ENCODE results near the gene HDAC8.
"Not testable (repeated sequence)": the region's sequence is repeated elsewhere in the genome, so short reads cannot be mapped to it uniquely, and the experiment has no call there.

Gene HDAC8

GRCh38 chrX:72351606-72352334, 220.9 kb downstream of the HDAC8 start:
- no peaks in the 10 kb centered on the region for H3K27me3 Mint-ChIP-seq
- H3K27ac Mint-ChIP-seq (ENCODE audit: low read depth), result no peak overlapping the region
- no peak overlapping the region for H3K4me3 Mint-ChIP-seq
- H3K36me3 Mint-ChIP-seq (ENCODE audit: insufficient read depth), result peaks cover 6% of the 10 kb centered on the region
- no peak for ATAC-seq (replicated peaks; ENCODE audit: extremely low read depth, poor library complexity, severe bottlenecking)
- no peaks in the 10 kb centered on the region for H3K4me1 Mint-ChIP-seq
- no peak for DNase-seq (ENCODE audit: low spot score in 2 of 2)
- H3K9me3 Mint-ChIP-seq, result no peaks in the 10 kb centered on the region

- Mint-ChIP-seq H3K9me3 (no peaks in the 10 kb centered on the region), H3K4me3 (no peak overlapping the region), H3K27me3 (no peaks in the 10 kb centered on the region), H3K4me1 (no peaks in the 10 kb centered on the region), H3K36me3 (ENCODE audit: insufficient read depth) (peaks cover 6% of the 10 kb centered on the region), H3K27ac (ENCODE audit: low read depth) (no peak overlapping the region)
- DNase-seq (ENCODE audit: low spot score in 2 of 2) (no peak), ATAC-seq (replicated peaks; ENCODE audit: extremely low read depth, poor library complexity, severe bottlenecking) (no peak)
These were observed 223.5 kb downstream of the HDAC8 start for GRCh38 chrX:72349190-72349589.

- Mint-ChIP-seq H3K9me3 (no peaks in the 10 kb centered on the region), H3K4me1 (no peaks in the 10 kb centered on the region), H3K36me3 (ENCODE audit: insufficient read depth) (peaks cover 6% of the 10 kb centered on the region), H3K27ac (ENCODE audit: low read depth) (no peak overlapping the region), H3K4me3 (no peak overlapping the region), H3K27me3 (no peaks in the 10 kb centered on the region)
- no peak for DNase-seq (ENCODE audit: low spot score in 2 of 2)
- no peak for ATAC-seq (replicated peaks; ENCODE audit: extremely low read depth, poor library complexity, severe bottlenecking)
These were observed 224.2 kb downstream of the HDAC8 start for GRCh38 chrX:72348247-72348979.

- Mint-ChIP-seq H3K27me3 (no peaks in the 10 kb centered on the region), H3K9me3 (no peaks in the 10 kb centered on the region), H3K36me3 (ENCODE audit: insufficient read depth) (peaks cover 6% of the 10 kb centered on the region), H3K4me1 (no peaks in the 10 kb centered on the region), H3K27ac (ENCODE audit: low read depth) (no peak overlapping the region), H3K4me3 (no peak overlapping the region)
- DNase-seq (ENCODE audit: low spot score in 2 of 2), result no peak
- no peak for ATAC-seq (replicated peaks; ENCODE audit: extremely low read depth, poor library complexity, severe bottlenecking)
These were observed 225.3 kb downstream of the HDAC8 start for GRCh38 chrX:72347366-72347765.

GRCh38 chrX:72346302-72346949, 226.2 kb downstream of the HDAC8 start:
- H3K9me3 Mint-ChIP-seq, result no peaks in the 10 kb centered on the region
- no peak overlapping the region for H3K27ac Mint-ChIP-seq (ENCODE audit: low read depth)
- ATAC-seq (replicated peaks; ENCODE audit: extremely low read depth, poor library complexity, severe bottlenecking) (no peak), DNase-seq (ENCODE audit: low spot score in 2 of 2) (no peak)
- no peaks in the 10 kb centered on the region for H3K4me1 Mint-ChIP-seq
- H3K36me3 Mint-ChIP-seq (ENCODE audit: insufficient read depth), result peaks cover 3% of the 10 kb centered on the region
- H3K27me3 Mint-ChIP-seq, result no peaks in the 10 kb centered on the region
- no peak overlapping the region for H3K4me3 Mint-ChIP-seq

- no peak for DNase-seq (ENCODE audit: low spot score in 2 of 2)
- no peak for ATAC-seq (replicated peaks; ENCODE audit: extremely low read depth, poor library complexity, severe bottlenecking)
- H3K27me3 Mint-ChIP-seq, result no peaks in the 10 kb centered on the region
- peaks cover 5% of the 10 kb centered on the region for H3K36me3 Mint-ChIP-seq (ENCODE audit: insufficient read depth)
- no peaks in the 10 kb centered on the region for H3K9me3 Mint-ChIP-seq
- no peak overlapping the region for H3K27ac Mint-ChIP-seq (ENCODE audit: low read depth)
- H3K4me3 Mint-ChIP-seq, result no peak overlapping the region
- H3K4me1 Mint-ChIP-seq, result no peaks in the 10 kb centered on the region
These were observed 232.0 kb downstream of the HDAC8 start for GRCh38 chrX:72340626-72341025.

- Mint-ChIP-seq H3K4me3 (no peak overlapping the region), H3K9me3 (no peaks in the 10 kb centered on the region), H3K4me1 (no peaks in the 10 kb centered on the region), H3K36me3 (ENCODE audit: insufficient read depth) (peaks cover 5% of the 10 kb centered on the region), H3K27ac (ENCODE audit: low read depth) (no peak overlapping the region), H3K27me3 (no peaks in the 10 kb centered on the region)
- ATAC-seq (replicated peaks; ENCODE audit: extremely low read depth, poor library complexity, severe bottlenecking) (no peak), DNase-seq (ENCODE audit: low spot score in 2 of 2) (no peak)
These were observed 232.6 kb downstream of the HDAC8 start for GRCh38 chrX:72340041-72340440.

GRCh38 chrX:72330131-72330530, 242.5 kb downstream of the HDAC8 start:
- no peak for ATAC-seq (replicated peaks; ENCODE audit: extremely low read depth, poor library complexity, severe bottlenecking)
- H3K9me3 Mint-ChIP-seq, result no peaks in the 10 kb centered on the region
- no peaks in the 10 kb centered on the region for H3K4me1 Mint-ChIP-seq
- no peak overlapping the region for H3K4me3 Mint-ChIP-seq
- H3K36me3 Mint-ChIP-seq (ENCODE audit: insufficient read depth), result peaks cover 5% of the 10 kb centered on the region
- no peaks in the 10 kb centered on the region for H3K27me3 Mint-ChIP-seq
- H3K27ac Mint-ChIP-seq (ENCODE audit: low read depth), result no peak overlapping the region
- DNase-seq (ENCODE audit: low spot score in 2 of 2), result no peak

- Mint-ChIP-seq H3K27ac (ENCODE audit: low read depth) (no peak overlapping the region), H3K36me3 (ENCODE audit: insufficient read depth) (peaks cover 3% of the 10 kb centered on the region), H3K4me1 (no peaks in the 10 kb centered on the region), H3K4me3 (no peak overlapping the region), H3K27me3 (no peaks in the 10 kb centered on the region), H3K9me3 (no peaks in the 10 kb centered on the region)
- no peak for DNase-seq (ENCODE audit: low spot score in 2 of 2)
- no peak for ATAC-seq (replicated peaks; ENCODE audit: extremely low read depth, poor library complexity, severe bottlenecking)
These were observed 245.9 kb downstream of the HDAC8 start for GRCh38 chrX:72326605-72327300.

- DNase-seq (ENCODE audit: low spot score in 2 of 2); H3K9me3 Mint-ChIP-seq; H3K36me3 Mint-ChIP-seq (ENCODE audit: insufficient read depth); H3K4me1 Mint-ChIP-seq; ATAC-seq (replicated peaks; ENCODE audit: extremely low read depth, poor library complexity, severe bottlenecking); H3K27me3 Mint-ChIP-seq; H3K27ac Mint-ChIP-seq (ENCODE audit: low read depth); H3K4me3 Mint-ChIP-seq: not testable (repeated sequence)
These were observed 253.0 kb downstream of the HDAC8 start for GRCh38 chrX:72319651-72320050.

- no peak overlapping the region for H3K27ac Mint-ChIP-seq (ENCODE audit: low read depth)
- H3K4me3 Mint-ChIP-seq, result no peak overlapping the region
- no peaks in the 10 kb centered on the region for H3K27me3 Mint-ChIP-seq
- no peaks in the 10 kb centered on the region for H3K36me3 Mint-ChIP-seq (ENCODE audit: insufficient read depth)
- H3K9me3 Mint-ChIP-seq, result no peaks in the 10 kb centered on the region
- DNase-seq (ENCODE audit: low spot score in 2 of 2) (no peak), ATAC-seq (replicated peaks; ENCODE audit: extremely low read depth, poor library complexity, severe bottlenecking) (no peak)
- H3K4me1 Mint-ChIP-seq, result no peaks in the 10 kb centered on the region
These were observed 255.5 kb downstream of the HDAC8 start for GRCh38 chrX:72317139-72317538.

GRCh38 chrX:72316408-72317110, 256.1 kb downstream of the HDAC8 start:
- ATAC-seq (replicated peaks; ENCODE audit: extremely low read depth, poor library complexity, severe bottlenecking) (no peak), DNase-seq (ENCODE audit: low spot score in 2 of 2) (no peak)
- H3K36me3 Mint-ChIP-seq (ENCODE audit: insufficient read depth), result no peaks in the 10 kb centered on the region
- H3K4me1 Mint-ChIP-seq, result no peaks in the 10 kb centered on the region
- no peaks in the 10 kb centered on the region for H3K27me3 Mint-ChIP-seq
- H3K27ac Mint-ChIP-seq (ENCODE audit: low read depth), result no peak overlapping the region
- no peaks in the 10 kb centered on the region for H3K9me3 Mint-ChIP-seq
- H3K4me3 Mint-ChIP-seq, result no peak overlapping the region
